Suprapubic skin (tissue), 4 donors: ENCODE measurements around the gene NTN4.

ENCODE experiments used
- CTCF ChIP-seq, 2 donors: fragments of 200-600 bp in 1 of 2; fragments of 450-650 bp in 1 of 2; sonication (generic) in 1 of 2; IDR thresholded peaks; one replicate each; pipeline ENCODE4 v1.5.1; 2016 to 2019; ENCODE audit warnings: antibody characterized with exemption in 2 of 2, mild to moderate bottlenecking in 1 of 2, moderate library complexity in 1 of 2
- EP300 ChIP-seq: sonication (generic); formaldehyde crosslinking; IDR thresholded peaks from one replicate; pipeline ENCODE4 v1.6.1; 2017; ENCODE audit warnings: antibody characterized with exemption
- POLR2A ChIP-seq, 2 donors: fragments of 450-650 bp; IDR thresholded peaks; one replicate each; pipeline ENCODE4 v1.6.1; 2017; ENCODE audit warnings: antibody characterized with exemption in 2 of 2, mild to moderate bottlenecking in 2 of 2, moderate library complexity in 2 of 2
- POLR2AphosphoS5 ChIP-seq, 3 donors: sonication (generic); formaldehyde crosslinking; IDR thresholded peaks; one replicate each; pipeline ENCODE4 v1.6.1; 2017; ENCODE audit warnings: antibody characterized with exemption in 3 of 3

DNA sequence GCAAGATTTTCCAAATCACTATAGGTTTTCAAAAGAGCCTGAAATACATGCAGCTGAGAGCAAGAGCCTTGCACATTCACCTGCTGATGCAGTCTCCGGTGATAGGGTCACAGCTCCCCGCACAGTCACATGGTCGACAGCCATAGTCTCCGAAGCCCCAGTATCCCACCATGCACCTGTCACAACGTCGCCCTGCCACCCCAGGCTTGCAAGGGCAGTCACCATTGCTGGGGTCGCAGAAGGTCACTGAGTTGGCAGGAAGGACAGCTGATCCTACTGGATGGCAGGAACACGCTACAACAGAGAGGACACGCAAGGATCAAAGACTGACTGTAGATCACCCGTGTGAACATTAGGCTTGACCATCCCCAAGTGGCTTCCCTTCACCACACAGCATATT, 107.1 kb downstream of the NTN4 start:
- TF ChIP-seq CTCF (IDR thresholded peaks at IDR 0.05) (no peak), POLR2A (IDR thresholded peaks at IDR 0.05) (no peak), EP300 (no peak), POLR2AphosphoS5 (IDR thresholded peaks at IDR 0.05) (no peak)
